Activated T-helper 9 cell treated with anti-CD3 and anti-CD28 coated beads, Interleukin-2, amount 50 U/mL, for 16 hours (primary cell): ENCODE results near the gene SYT15.
"Not testable (repeated sequence)": the region's sequence is repeated elsewhere in the genome, so short reads cannot be mapped to it uniquely, and the experiment has no call there.

Experiments
- DNase-seq: peaks from one replicate; pipeline ENCODE4 v3.0.0-alpha.2; 2020; ENCODE audit warnings: low read depth

SYT15 gene

GRCh38 chr10:46556515-46557318 lies 22.2 kb upstream of the SYT15 start, which contains the start of gene GPRIN2:
TSS of gene GPRIN2 (minus strand) at chr10:46556658. CDS start at chr10:46550736, 5,922 bp downstream.
- DNase-seq: no peak

- DNase-seq: no peak
Observed at GRCh38 chr10:46557319-46558121, 21.4 kb upstream of the SYT15 start.

- no peak for DNase-seq
Observed at GRCh38 chr10:46558122-46558391, 20.9 kb upstream of the SYT15 start.

GRCh38 chr10:46558392-46559185 lies 20.3 kb upstream of the SYT15 start:
- no peak for DNase-seq

- DNase-seq: no peak
Observed at GRCh38 chr10:46559231-46559671, 19.7 kb upstream of the SYT15 start.

- no peak for DNase-seq
Observed at GRCh38 chr10:46560381-46560780, 18.5 kb upstream of the SYT15 start.

GRCh38 chr10:46560952-46561351 lies 18.0 kb upstream of the SYT15 start:
- DNase-seq: no peak

- DNase-seq: not testable (repeated sequence)
Observed at GRCh38 chr10:46565591-46566332, 13.2 kb upstream of the SYT15 start.

- DNase-seq: not testable (repeated sequence)
Observed at GRCh38 chr10:46567151-46567550, 11.8 kb upstream of the SYT15 start.

GRCh38 chr10:46570655-46571054 lies 8.3 kb upstream of the SYT15 start:
- DNase-seq: not testable (repeated sequence)

- not testable (repeated sequence) for DNase-seq
Observed at GRCh38 chr10:46572765-46573164, 6.2 kb upstream of the SYT15 start.

- DNase-seq: not testable (repeated sequence)
Observed at GRCh38 chr10:46573314-46573713, 5.6 kb upstream of the SYT15 start.

GRCh38 chr10:46573884-46574283 lies 5.0 kb upstream of the SYT15 start:
- DNase-seq: not testable (repeated sequence)

- not testable (repeated sequence) for DNase-seq
Observed at GRCh38 chr10:46577624-46578473, 1.1 kb upstream of the SYT15 start.

- DNase-seq: not testable (repeated sequence)
Observed at GRCh38 chr10:46579378-46579777, 450 bp downstream of the SYT15 start.

GRCh38 chr10:46581997-46582396 lies 3.1 kb downstream of the SYT15 start:
- not testable (repeated sequence) for DNase-seq

- not testable (repeated sequence) for DNase-seq
Observed at GRCh38 chr10:46582568-46582967, 3.6 kb downstream of the SYT15 start.

GRCh38 chr10:46584196-46584595 lies 5.3 kb downstream of the SYT15 start:
- DNase-seq: not testable (repeated sequence)

- not testable (repeated sequence) for DNase-seq
Observed at GRCh38 chr10:46585246-46585645, 6.3 kb downstream of the SYT15 start.

GRCh38 chr10:46587546-46587945 lies 8.6 kb downstream of the SYT15 start:
- DNase-seq: not testable (repeated sequence)

- DNase-seq: not testable (repeated sequence)
Observed at GRCh38 chr10:46588221-46588620, 9.3 kb downstream of the SYT15 start.
